MV-4-11 (cell line): ENCODE measurements around the gene BMP6.

Source experiments
- DNase-seq: peaks from one replicate; lab custom pipeline; 2025; lab: John Stamatoyannopoulos, UW

Gene BMP6

GRCh38 chr6:7828124-7828523 lies 102.2 kb downstream of the BMP6 start:
- DNase-seq = no peak

GRCh38 chr6:7832904-7833750 lies 107.2 kb downstream of the BMP6 start:
- DNase-seq = no peak

- no peak for DNase-seq
Measured at GRCh38 chr6:7833751-7834070, 107.8 kb downstream of the BMP6 start.

GRCh38 chr6:7836371-7837026 lies 110.6 kb downstream of the BMP6 start:
- DNase-seq = no peak

- DNase-seq = no peak
Measured at GRCh38 chr6:7841781-7842468, 116.0 kb downstream of the BMP6 start.

- no peak for DNase-seq
Measured at GRCh38 chr6:7846966-7847818, 121.3 kb downstream of the BMP6 start.

- no peak for DNase-seq
Measured at GRCh38 chr6:7848229-7848628, 122.3 kb downstream of the BMP6 start.

GRCh38 chr6:7851780-7852179 lies 125.9 kb downstream of the BMP6 start:
- DNase-seq = no peak

GRCh38 chr6:7859591-7859990 lies 133.7 kb downstream of the BMP6 start:
- no peak for DNase-seq

- no peak for DNase-seq
Measured at GRCh38 chr6:7865781-7866180, 139.9 kb downstream of the BMP6 start.

- no peak for DNase-seq
Measured at GRCh38 chr6:7866526-7866925, 140.6 kb downstream of the BMP6 start.

GRCh38 chr6:7868926-7869325 lies 143.0 kb downstream of the BMP6 start:
- DNase-seq = no peak

GRCh38 chr6:7878401-7878964 lies 152.6 kb downstream of the BMP6 start:
- DNase-seq = no peak

- no peak for DNase-seq
Measured at GRCh38 chr6:7879043-7879442, 153.1 kb downstream of the BMP6 start.

- no peak for DNase-seq
Measured at GRCh38 chr6:7879579-7879978, 153.7 kb downstream of the BMP6 start.

- DNase-seq = no peak
Measured at GRCh38 chr6:7879980-7880717, 154.2 kb downstream of the BMP6 start.

- DNase-seq = no peak
Measured at GRCh38 chr6:7880718-7881107, 154.8 kb downstream of the BMP6 start.

- no peak for DNase-seq
Measured at GRCh38 chr6:7881765-7882500, 156.0 kb downstream of the BMP6 start.

GRCh38 chr6:7882505-7883257 lies 156.8 kb downstream of the BMP6 start:
- DNase-seq = no peak

- DNase-seq = no peak
Measured at GRCh38 chr6:7883381-7883780, 157.5 kb downstream of the BMP6 start.
